Loucy (cell line): Measurements from ENCODE around the gene POU5F1.

Experiments used
- EZH2phosphoT487 ChIP-seq: fragments of 200-600 bp; IDR thresholded peaks from 2 replicates; pipeline ENCODE4 v1.6.1; 2018; ENCODE audit warnings: antibody characterized with exemption, mild to moderate bottlenecking, moderate library complexity, borderline replicate concordance
- TF ChIP-seq, protein P1 (sequence below): fragments of 200-600 bp; sonication (generic); conservative IDR thresholded peaks from 2 replicates; pipeline ENCODE4 v1.5.1; 2014; ENCODE audit warnings: mild to moderate bottlenecking, antibody characterized with exemption, low read length

DNA sequence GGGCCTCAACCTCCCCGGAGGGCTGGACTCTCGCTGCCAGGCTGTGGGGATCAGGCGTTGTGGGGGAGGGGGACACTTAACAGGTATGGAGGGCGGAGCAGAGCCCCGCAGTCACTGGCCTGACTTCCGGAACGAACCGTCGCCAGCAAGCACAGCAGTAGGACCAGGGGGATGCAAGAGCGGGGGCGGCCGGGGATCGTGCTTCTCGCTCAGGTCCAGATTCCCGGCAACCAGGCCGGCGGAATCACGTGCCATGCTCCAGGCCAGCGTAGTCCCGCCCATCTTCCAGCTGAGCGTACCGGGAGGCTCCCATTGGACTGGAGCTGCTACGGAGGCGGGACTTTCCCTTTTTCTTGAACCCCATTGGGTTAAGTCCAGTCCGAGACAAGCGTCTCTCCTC lies 10.0 kb upstream of the POU5F1 start:
- TF ChIP-seq, protein P1, sequence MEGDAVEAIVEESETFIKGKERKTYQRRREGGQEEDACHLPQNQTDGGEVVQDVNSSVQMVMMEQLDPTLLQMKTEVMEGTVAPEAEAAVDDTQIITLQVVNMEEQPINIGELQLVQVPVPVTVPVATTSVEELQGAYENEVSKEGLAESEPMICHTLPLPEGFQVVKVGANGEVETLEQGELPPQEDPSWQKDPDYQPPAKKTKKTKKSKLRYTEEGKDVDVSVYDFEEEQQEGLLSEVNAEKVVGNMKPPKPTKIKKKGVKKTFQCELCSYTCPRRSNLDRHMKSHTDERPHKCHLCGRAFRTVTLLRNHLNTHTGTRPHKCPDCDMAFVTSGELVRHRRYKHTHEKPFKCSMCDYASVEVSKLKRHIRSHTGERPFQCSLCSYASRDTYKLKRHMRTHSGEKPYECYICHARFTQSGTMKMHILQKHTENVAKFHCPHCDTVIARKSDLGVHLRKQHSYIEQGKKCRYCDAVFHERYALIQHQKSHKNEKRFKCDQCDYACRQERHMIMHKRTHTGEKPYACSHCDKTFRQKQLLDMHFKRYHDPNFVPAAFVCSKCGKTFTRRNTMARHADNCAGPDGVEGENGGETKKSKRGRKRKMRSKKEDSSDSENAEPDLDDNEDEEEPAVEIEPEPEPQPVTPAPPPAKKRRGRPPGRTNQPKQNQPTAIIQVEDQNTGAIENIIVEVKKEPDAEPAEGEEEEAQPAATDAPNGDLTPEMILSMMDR, result no peak
- no peak for TF ChIP-seq EZH2phosphoT487
